T-helper 1 cell (primary cell): ENCODE results near the gene TRMT5.

Experiments
- DNase-seq, 5 donors: peaks; one replicate each; pipeline ENCODE4 v3.0.0-alpha.2; 2012 to 2020
- total RNA-seq, 4 donors: gene quantifications; one replicate each; lab custom pipeline; 2026; lab: John Stamatoyannopoulos, UW

Gene TRMT5
- total RNA-seq: 4.3 to 8.9 (median 5.1) reads per million in 4 donors

- DNase-seq: peak; percentile 74 to 93 (median 81)
These were observed at the start of gene TRMT5, which contains the start of gene SLC38A6 for GRCh38 chr14:60980811-60981632. Gene TRMT5, minus strand, starts transcription at chr14:60981079. Its CDS starts 106 bp downstream, at chr14:60980973. Gene SLC38A6, plus strand, starts transcription at chr14:60981245. Its CDS starts 33 bp downstream, at chr14:60981278.

GRCh38 chr14:61026526-61026925, 45.6 kb upstream of the TRMT5 start:
- DNase-seq: no peak

GRCh38 chr14:61025251-61026223, 44.7 kb upstream of the TRMT5 start:
- peak in 4 of 5 donors; percentile 18 to 72 (median 26) for DNase-seq

GRCh38 chr14:61019537-61019936, 38.7 kb upstream of the TRMT5 start:
- DNase-seq: no peak

GRCh38 chr14:61003571-61003970, 22.7 kb upstream of the TRMT5 start:
- no peak for DNase-seq

GRCh38 chr14:60999536-60999935, 18.7 kb upstream of the TRMT5 start:
- no peak for DNase-seq

GRCh38 chr14:60998617-60999016, 17.7 kb upstream of the TRMT5 start:
- DNase-seq: no peak

GRCh38 chr14:60989599-60989998, 8.7 kb upstream of the TRMT5 start:
- no peak for DNase-seq

- no peak for DNase-seq
These were observed 5.6 kb upstream of the TRMT5 start for GRCh38 chr14:60986500-60986899.

GRCh38 chr14:60984196-60984595, 3.3 kb upstream of the TRMT5 start:
- DNase-seq: no peak

GRCh38 chr14:60981633-60982455, 965 bp upstream of the TRMT5 start:
- peak in 1 of 5 donors; percentile 11 for DNase-seq

- DNase-seq: no peak
These were observed 3.0 kb downstream of the TRMT5 start for GRCh38 chr14:60977847-60978246.

- DNase-seq: no peak
These were observed 5.3 kb downstream of the TRMT5 start for GRCh38 chr14:60975551-60975950.

GRCh38 chr14:60974090-60974651, 6.7 kb downstream of the TRMT5 start:
- no peak for DNase-seq

- DNase-seq: no peak
These were observed 7.8 kb downstream of the TRMT5 start for GRCh38 chr14:60973070-60973469.

GRCh38 chr14:60972295-60972694, 8.6 kb downstream of the TRMT5 start:
- DNase-seq: no peak

- DNase-seq: no peak
These were observed 9.6 kb downstream of the TRMT5 start for GRCh38 chr14:60971271-60971670.

GRCh38 chr14:60970146-60970545, 10.7 kb downstream of the TRMT5 start:
- no peak for DNase-seq

GRCh38 chr14:60968671-60969070, 12.2 kb downstream of the TRMT5 start:
- DNase-seq: no peak

- no peak for DNase-seq
These were observed 12.8 kb downstream of the TRMT5 start for GRCh38 chr14:60968099-60968498.

GRCh38 chr14:60965402-60965801, 15.5 kb downstream of the TRMT5 start:
- peak in 1 of 5 donors; percentile 67 for DNase-seq

- DNase-seq: no peak
These were observed 16.0 kb downstream of the TRMT5 start for GRCh38 chr14:60964904-60965303.
